Neural cell (in vitro differentiated cells): ENCODE results near the gene ATP5F1D. TPM values are rescaled to one million over a fixed set of nuclear protein-coding genes. Genes with fewer than 3 reads are reported as not detected.

ENCODE experiments used
- H2AFZ ChIP-seq: fragments of 200-600, 300-800 bp; sonication (generic), shearing (Covaris generic); 2 replicates; pipeline ENCODE4 v1.6.0; 2014; ENCODE audit warnings: low read depth, mild to moderate bottlenecking, antibody characterized with exemption, low read length, moderate library complexity
- H3F3A ChIP-seq: fragments of 200-600 bp; shearing (Covaris generic); 2 replicates; pipeline ENCODE4 v1.6.1; 2016; ENCODE audit warnings: mild to moderate bottlenecking, moderate library complexity, mixed read lengths, antibody characterized with exemption, low read length; ENCODE audit not compliant: insufficient read depth, poor library complexity, severe bottlenecking
- H3K27ac ChIP-seq: fragments of 200-600, 300-800 bp; sonication (generic), shearing (Covaris generic); 2 replicates; pipeline ENCODE4 v1.5.1; 2014; ENCODE audit warnings: mild to moderate bottlenecking, low read length, moderate library complexity
- H3K27me3 ChIP-seq: fragments of 300-800, 200-600 bp; sonication (generic), shearing (Covaris generic); 2 replicates; pipeline ENCODE4 v1.6.0; 2014; ENCODE audit warnings: mild to moderate bottlenecking, low read depth, low read length, moderate library complexity; ENCODE audit not compliant: insufficient read depth
- H3K36me3 ChIP-seq: fragments of 300-800, 200-600 bp; sonication (generic), shearing (Covaris generic); 2 replicates; pipeline ENCODE4 v1.5.1; 2014; ENCODE audit warnings: mild to moderate bottlenecking, antibody characterized with exemption, low read length, moderate library complexity; ENCODE audit not compliant: insufficient read depth
- H3K4me2 ChIP-seq: fragments of 300-800, 200-600 bp; sonication (generic), shearing (Covaris generic); 2 replicates; pipeline ENCODE4 v1.6.0; 2014; ENCODE audit warnings: mild to moderate bottlenecking, low read length
- H3K4me3 ChIP-seq: fragments of 300-800, 200-600 bp; sonication (generic), shearing (Covaris generic); 2 replicates; pipeline ENCODE4 v1.5.1; 2014; ENCODE audit warnings: mild to moderate bottlenecking, low read length, moderate library complexity
- H3K79me2 ChIP-seq: fragments of 200-600 bp; shearing (Covaris generic); replicated peaks from 2 replicates; pipeline ENCODE4 v1.6.0; 2014; ENCODE audit warnings: mild to moderate bottlenecking, low read length, moderate library complexity; ENCODE audit not compliant: insufficient read depth
- H3K9ac ChIP-seq: fragments of 300-800, 200-600 bp; sonication (generic), shearing (Covaris generic); 2 replicates; pipeline ENCODE4 v1.6.1; 2016; ENCODE audit warnings: mild to moderate bottlenecking, low read length, mixed read lengths
- H3K9me2 ChIP-seq: fragments of 200-600 bp; shearing (Covaris generic); 2 replicates; pipeline ENCODE4 v1.6.1; 2016; ENCODE audit warnings: mild to moderate bottlenecking, low read length, mixed read lengths; ENCODE audit not compliant: insufficient read depth
- H3K9me3 ChIP-seq: fragments of 200-600, 300-800 bp; sonication (generic), shearing (Covaris generic); 2 replicates; pipeline ENCODE4 v1.6.1; 2016; ENCODE audit warnings: mild to moderate bottlenecking, mixed run types, low read length, moderate library complexity, mixed read lengths
- H4K20me1 ChIP-seq: fragments of 200-600 bp; shearing (Covaris generic); 2 replicates; pipeline ENCODE4 v1.6.1; 2016; ENCODE audit warnings: mild to moderate bottlenecking, mixed run types; ENCODE audit not compliant: insufficient read depth
- CTCF ChIP-seq: fragments of 450-650 bp; IDR thresholded peaks from 2 replicates; pipeline ENCODE4 v1.5.1; 2014; ENCODE audit warnings: antibody characterized with exemption, mild to moderate bottlenecking, moderate library complexity; ENCODE audit not compliant: poor library complexity, severe bottlenecking
- EP300 ChIP-seq: fragments of 450-650 bp; conservative IDR thresholded peaks from 2 replicates; pipeline ENCODE4 v1.6.1; 2014; ENCODE audit warnings: antibody characterized with exemption, mild to moderate bottlenecking, moderate library complexity; ENCODE audit not compliant: poor library complexity, severe bottlenecking
- EZH2 ChIP-seq: fragments of 200-600, 300-800 bp; shearing (Covaris generic), sonication (generic); IDR thresholded peaks from 2 replicates; pipeline ENCODE4 v1.6.1; 2014; ENCODE audit warnings: antibody characterized with exemption, low read length, borderline replicate concordance, mild to moderate bottlenecking; ENCODE audit not compliant: insufficient read depth, poor library complexity, severe bottlenecking
- MXI1 ChIP-seq: fragments of 450-650 bp; conservative IDR thresholded peaks from 2 replicates; pipeline ENCODE4 v1.6.1; 2014; ENCODE audit warnings: antibody characterized with exemption, mild to moderate bottlenecking; ENCODE audit not compliant: poor library complexity, severe bottlenecking
- POLR2AphosphoS5 ChIP-seq: IDR thresholded peaks from 2 replicates; pipeline ENCODE4 v1.6.1; 2012
- RAD21 ChIP-seq: fragments of 450-650 bp; conservative IDR thresholded peaks from 2 replicates; pipeline ENCODE4 v1.6.1; 2014; ENCODE audit warnings: antibody characterized with exemption, mild to moderate bottlenecking, moderate library complexity
- REST ChIP-seq: IDR thresholded peaks from 2 replicates; pipeline ENCODE4 v1.6.1; 2012; ENCODE audit warnings: borderline replicate concordance
- SMC3 ChIP-seq: fragments of 450-650 bp; conservative IDR thresholded peaks from 2 replicates; pipeline ENCODE4 v1.6.1; 2014; ENCODE audit warnings: antibody characterized with exemption, mild to moderate bottlenecking, moderate library complexity; ENCODE audit not compliant: poor library complexity
- TAF1 ChIP-seq: IDR thresholded peaks from 2 replicates; pipeline ENCODE4 v1.6.1; 2012; ENCODE audit warnings: low read depth
- polyA plus RNA-seq: library from polyadenylated mRNA; depleted of rRNA; stranded (reverse); fragments of >200 nt; gene quantifications from 2 replicates; pipeline ENCODE4 v1.2.3, GENCODE V29; 2014

ATP5F1D gene
- polyA plus RNA-seq, 1 donor from 2014 or later, result 47.8 TPM

DNA sequence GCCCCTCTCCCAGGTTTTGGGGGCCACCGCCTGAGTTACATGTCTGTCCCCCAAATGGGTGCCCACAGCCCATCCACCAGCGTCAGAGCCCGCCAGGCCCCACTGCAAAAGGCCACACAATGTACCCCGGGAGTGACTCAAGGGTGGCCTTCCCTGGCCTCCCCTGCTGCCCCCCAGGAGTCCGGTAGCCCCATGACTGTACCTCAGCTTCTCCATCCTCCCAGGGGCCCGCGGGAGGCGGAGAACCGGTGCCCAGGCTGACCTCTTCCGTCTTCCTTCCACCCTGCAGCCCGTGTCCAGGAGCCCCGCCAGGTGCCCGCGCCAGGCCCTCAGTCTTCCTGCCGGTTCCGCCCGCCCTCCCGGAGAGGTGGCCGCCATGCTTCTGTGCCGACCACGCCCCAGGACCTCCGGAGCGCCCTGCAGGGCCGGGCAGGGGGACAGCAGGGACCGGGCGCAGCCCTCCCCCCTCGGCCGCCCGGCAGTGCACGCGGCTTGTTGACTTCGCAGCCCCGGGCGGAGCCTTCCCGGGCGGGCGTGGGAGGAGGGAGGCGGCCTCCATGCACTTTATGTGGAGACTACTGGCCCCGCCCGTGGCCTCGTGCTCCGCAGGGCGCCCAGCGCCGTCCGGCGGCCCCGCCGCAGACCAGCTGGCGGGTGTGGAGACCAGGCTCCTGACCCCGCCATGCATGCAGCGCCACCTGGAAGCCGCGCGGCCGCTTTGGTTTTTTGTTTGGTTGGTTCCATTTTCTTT lies 14.1 kb upstream of the ATP5F1D start:
- no peaks in the 10 kb centered on the region for H4K20me1 ChIP-seq
- no peaks in the 10 kb centered on the region for H3K36me3 ChIP-seq
- no peaks in the 10 kb centered on the region for H3K9me2 ChIP-seq
- no peak overlapping the region for H3K4me2 ChIP-seq
- H3K27ac ChIP-seq, result no peak overlapping the region
- H3F3A ChIP-seq, result no peaks in the 10 kb centered on the region
- TF ChIP-seq TAF1, result no peak
- no peak for TF ChIP-seq SMC3
- no peak for TF ChIP-seq EP300
- no peak for TF ChIP-seq REST
- no peak for TF ChIP-seq MXI1
- TF ChIP-seq RAD21, result no peak
- no peak for TF ChIP-seq POLR2AphosphoS5
- no peak for TF ChIP-seq CTCF
- no peak for TF ChIP-seq EZH2
- no peaks in the 10 kb centered on the region for H3K27me3 ChIP-seq
- H3K9me3 ChIP-seq, result no peaks in the 10 kb centered on the region
- no peak overlapping the region for H2AFZ ChIP-seq
- H3K9ac ChIP-seq, result no peak overlapping the region
- no peak overlapping the region for H3K4me3 ChIP-seq
- no peaks in the 10 kb centered on the region for H3K79me2 ChIP-seq

- no peaks in the 10 kb centered on the region for H3K36me3 ChIP-seq
Measured at GRCh38 chr19:1228161-1228957, 13.2 kb upstream of the ATP5F1D start.

More at GRCh38 chr19:1228161-1228957, 13.2 kb upstream of the ATP5F1D start:
- no peaks in the 10 kb centered on the region for H3K9me2 ChIP-seq
- no peak overlapping the region for H3K4me2 ChIP-seq
- H3F3A ChIP-seq, result no peaks in the 10 kb centered on the region
- no peaks in the 10 kb centered on the region for H3K27me3 ChIP-seq
- no peak overlapping the region for H3K9ac ChIP-seq
- TF ChIP-seq POLR2AphosphoS5 (no peak), EP300 (no peak)
- no peak overlapping the region for H3K27ac ChIP-seq
- no peaks in the 10 kb centered on the region for H3K9me3 ChIP-seq
- no peaks in the 10 kb centered on the region for H3K79me2 ChIP-seq
- no peak overlapping the region for H2AFZ ChIP-seq
- no peak overlapping the region for H3K4me3 ChIP-seq
- H4K20me1 ChIP-seq, result no peaks in the 10 kb centered on the region
